Esophagus squamous epithelium (tissue), 5 donors: ENCODE results near the gene PLEKHA5. TPM values are rescaled to one million over a fixed set of nuclear protein-coding genes. Genes with fewer than 3 reads are reported as not detected.

Source experiments
- DNase-seq: peaks from one replicate; lab custom pipeline; 2025; lab: John Stamatoyannopoulos, UW
- H3K27ac ChIP-seq, 4 donors: fragments of 200-600 bp; sonication (generic); one replicate each; pipeline ENCODE4 v1.5.1; 2016 to 2019; ENCODE audit warnings: mild to moderate bottlenecking in 1 of 4
- H3K27me3 ChIP-seq, 4 donors: fragments of 200-600 bp; sonication (generic); 1 replicate in 3 of 4; 2 replicates in 1 of 4; pipeline versions ENCODE4 v1.5.1 to v1.6.0; 2017 to 2021; ENCODE audit warnings: antibody characterized with exemption in 1 of 4
- H3K36me3 ChIP-seq, 3 donors: fragments of 200-600 bp; sonication (generic); one replicate each; pipeline ENCODE4 v1.5.1; 2016 to 2019
- H3K4me1 ChIP-seq, 3 donors: fragments of 200-600 bp; sonication (generic); one replicate each; pipeline ENCODE4 v1.5.1; 2017 to 2019
- H3K4me3 ChIP-seq, 4 donors: fragments of 200-600 bp; sonication (generic); 1 replicate in 3 of 4; 2 replicates in 1 of 4; pipeline ENCODE4 v1.5.1; 2016 to 2019; ENCODE audit warnings: mild to moderate bottlenecking in 2 of 4, moderate library complexity in 1 of 4
- H3K9me3 ChIP-seq, 3 donors: fragments of 200-600 bp; sonication (generic); one replicate each; pipeline ENCODE4 v1.5.1; 2016 to 2019
- CTCF ChIP-seq, 6 experiments: fragments of 450-650 bp in 4 of 6; fragments of 200-600 bp in 2 of 6; sonication (generic) in 2 of 6; IDR thresholded peaks; one replicate each; pipeline ENCODE4 v1.5.1; 2016 to 2019; ENCODE audit warnings: antibody characterized with exemption in 6 of 6, mild to moderate bottlenecking in 4 of 6, moderate library complexity in 4 of 6
- POLR2A ChIP-seq, 4 donors: fragments of 450-650 bp; IDR thresholded peaks; one replicate each; pipeline ENCODE4 v1.6.1; 2017; ENCODE audit warnings: antibody characterized with exemption in 4 of 4, mild to moderate bottlenecking in 4 of 4, moderate library complexity in 3 of 4
- WGBS, 2 donors: methylation state at CpG; one replicate each; pipeline ENCODE4 v1.1.5; 2018; 5-methylcytosine and 5-hydroxymethylcytosine counted together
- intact Hi-C: fragments of 100-400 bp; cut with DNase I; formaldehyde crosslinking; loops from one replicate; pipeline ENCODE4 v1.15.0; 2022
- total RNA-seq, 4 donors: library from RNA; depleted of rRNA; stranded (reverse); fragments of >200 nt; gene quantifications; one replicate each; pipeline ENCODE4 v1.1.0, GENCODE V29; 2016
- donor health status: DM: yes; HTN: yes; CAD: no.

Gene PLEKHA5
- total RNA-seq, 4 donors from 2014 or later: 16.1 to 43.7 (median 29.3) TPM

GRCh38 chr12:19373586-19373985 lies 244.1 kb downstream of the PLEKHA5 start:
- peaks cover 0 to 86% (median 12%) of the 10 kb centered on the region in 3 donors for H3K36me3 ChIP-seq
- peaks cover 0 to 10% (median 0%) of the 10 kb centered on the region in 3 donors for H3K4me1 ChIP-seq
- intact Hi-C loops: no loop called here
- peak overlapping the region in 1 of 4 donors; percentile 6 for H3K27ac ChIP-seq
- 75 to 80% methylated on average over 4 of the region's 4 CpGs for WGBS, 2 donors
- H3K27me3 ChIP-seq: no peaks in the 10 kb centered on the region
- H3K9me3 ChIP-seq: no peaks in the 10 kb centered on the region
- no peak for DNase-seq
- H3K4me3 ChIP-seq: no peak overlapping the region
- TF ChIP-seq POLR2A (IDR thresholded peaks at IDR 0.05) (no peak), CTCF (IDR thresholded peaks at IDR 0.05) (no peak)

- Histone ChIP-seq H3K36me3 (peaks cover 0 to 79% (median 7%) of the 10 kb centered on the region in 3 donors), H3K27me3 (no peaks in the 10 kb centered on the region), H3K4me3 (no peak overlapping the region), H3K4me1 (no peaks in the 10 kb centered on the region), H3K9me3 (no peaks in the 10 kb centered on the region), H3K27ac (no peak overlapping the region)
- DNase-seq: no peak
- no peak for TF ChIP-seq POLR2A (IDR thresholded peaks at IDR 0.05)
- TF ChIP-seq CTCF (IDR thresholded peaks at IDR 0.05): no peak
- intact Hi-C loops: no loop called here
- WGBS, 2 donors: 84 to 86% methylated on average over 2 of the region's 2 CpGs
Observed at GRCh38 chr12:19375888-19376287, 246.4 kb downstream of the PLEKHA5 start.

GRCh38 chr12:19376691-19377090 lies 247.2 kb downstream of the PLEKHA5 start:
- H3K36me3 ChIP-seq: peaks cover 0 to 71% (median 0%) of the 10 kb centered on the region in 3 donors
- H3K27ac ChIP-seq: no peak overlapping the region
- intact Hi-C loops: no loop called here
- WGBS, 2 donors: 83 to 86% methylated on average over 5 of the region's 5 CpGs
- H3K9me3 ChIP-seq: no peaks in the 10 kb centered on the region
- TF ChIP-seq CTCF (IDR thresholded peaks at IDR 0.05): no peak
- TF ChIP-seq POLR2A (IDR thresholded peaks at IDR 0.05): no peak
- DNase-seq: no peak
- peaks cover 0 to 5% (median 5%) of the 10 kb centered on the region in 3 donors for H3K4me1 ChIP-seq
- no peaks in the 10 kb centered on the region for H3K27me3 ChIP-seq
- H3K4me3 ChIP-seq: no peak overlapping the region

- TF ChIP-seq POLR2A (IDR thresholded peaks at IDR 0.05) (no peak), CTCF (IDR thresholded peaks at IDR 0.05) (no peak)
- Histone ChIP-seq H3K27me3 (no peaks in the 10 kb centered on the region), H3K4me1 (peaks cover 0 to 19% (median 15%) of the 10 kb centered on the region in 3 donors), H3K4me3 (no peak overlapping the region), H3K9me3 (no peaks in the 10 kb centered on the region), H3K27ac (peak overlapping the region in 3 of 4 donors; percentile 21 to 59 (median 30)), H3K36me3 (peaks cover 0 to 26% (median 0%) of the 10 kb centered on the region in 3 donors)
- DNase-seq: no peak
- intact Hi-C loops: no loop called here
- WGBS, 2 donors: 13 to 24% methylated on average over 4 of the region's 4 CpGs
Observed at GRCh38 chr12:19382111-19382526, 252.6 kb downstream of the PLEKHA5 start.

- no peak for DNase-seq
- WGBS, 2 donors: 35 to 65% methylated on average over 7 to 8 of the region's 9 CpGs
- peaks cover 0 to 19% (median 15%) of the 10 kb centered on the region in 3 donors for H3K4me1 ChIP-seq
- H3K27ac ChIP-seq: peak overlapping the region in 1 of 4 donors; percentile 59
- no peak overlapping the region for H3K4me3 ChIP-seq
- no peaks in the 10 kb centered on the region for H3K27me3 ChIP-seq
- no peak for TF ChIP-seq POLR2A (IDR thresholded peaks at IDR 0.05)
- H3K36me3 ChIP-seq: peaks cover 0 to 22% (median 0%) of the 10 kb centered on the region in 3 donors
- intact Hi-C loops: no loop called here
- no peaks in the 10 kb centered on the region for H3K9me3 ChIP-seq
Observed at GRCh38 chr12:19382563-19382962, 253.0 kb downstream of the PLEKHA5 start.
